Duodenal mucosa (tissue), 2 donors: Measurements from ENCODE around the gene ZNF584.
A peak's percentile ranks its signal among the peaks of the same experiment; 100 is the strongest.

Experiments
- H3K27ac ChIP-seq: one replicate; pipeline ENCODE4 v1.7.0; 2013; ENCODE audit warnings: low read depth, low read length
- H3K27me3 ChIP-seq, 2 donors: one replicate each; pipeline ENCODE4 v1.7.0; 2013; ENCODE audit warnings: low read length in 2 of 2, control low read depth in 1 of 2; ENCODE audit not compliant: insufficient read depth in 2 of 2, control insufficient read depth in 1 of 2
- H3K36me3 ChIP-seq, 2 donors: one replicate each; pipeline ENCODE4 v1.7.0; 2013; ENCODE audit warnings: low read length in 2 of 2, control low read depth in 1 of 2; ENCODE audit not compliant: insufficient read depth in 2 of 2, control insufficient read depth in 1 of 2
- H3K4me1 ChIP-seq, 2 donors: one replicate each; pipeline ENCODE4 v1.7.0; 2013; ENCODE audit warnings: low read length in 2 of 2, control low read depth in 1 of 2; ENCODE audit not compliant: insufficient read depth in 2 of 2, control insufficient read depth in 1 of 2
- H3K4me3 ChIP-seq, 2 donors: one replicate each; pipeline ENCODE4 v1.7.0; 2013; ENCODE audit warnings: low read length in 2 of 2, low read depth in 1 of 2
- H3K9ac ChIP-seq, 2 donors: one replicate each; pipeline ENCODE4 v1.7.0; 2013; ENCODE audit warnings: low read length in 2 of 2, low read depth in 1 of 2
- H3K9me3 ChIP-seq, 2 donors: one replicate each; pipeline ENCODE4 v1.7.0; 2013; ENCODE audit warnings: low read length in 2 of 2, control low read depth in 1 of 2; ENCODE audit not compliant: control insufficient read depth in 1 of 2

Gene ZNF584

GRCh38 chr19:58466089-58466759 lies 57.8 kb downstream of the ZNF584 start:
- Histone ChIP-seq H3K9me3 (no peaks in the 10 kb centered on the region), H3K36me3 (peaks cover 0 to 9% of the 10 kb centered on the region in 2 donors), H3K4me3 (peak overlapping the region; percentile 85 to 88), H3K27ac (no peak overlapping the region), H3K27me3 (no peaks in the 10 kb centered on the region), H3K4me1 (peaks cover 12 to 14% of the 10 kb centered on the region in 2 donors), H3K9ac (peak overlapping the region; percentile 15 to 72)

DNA sequence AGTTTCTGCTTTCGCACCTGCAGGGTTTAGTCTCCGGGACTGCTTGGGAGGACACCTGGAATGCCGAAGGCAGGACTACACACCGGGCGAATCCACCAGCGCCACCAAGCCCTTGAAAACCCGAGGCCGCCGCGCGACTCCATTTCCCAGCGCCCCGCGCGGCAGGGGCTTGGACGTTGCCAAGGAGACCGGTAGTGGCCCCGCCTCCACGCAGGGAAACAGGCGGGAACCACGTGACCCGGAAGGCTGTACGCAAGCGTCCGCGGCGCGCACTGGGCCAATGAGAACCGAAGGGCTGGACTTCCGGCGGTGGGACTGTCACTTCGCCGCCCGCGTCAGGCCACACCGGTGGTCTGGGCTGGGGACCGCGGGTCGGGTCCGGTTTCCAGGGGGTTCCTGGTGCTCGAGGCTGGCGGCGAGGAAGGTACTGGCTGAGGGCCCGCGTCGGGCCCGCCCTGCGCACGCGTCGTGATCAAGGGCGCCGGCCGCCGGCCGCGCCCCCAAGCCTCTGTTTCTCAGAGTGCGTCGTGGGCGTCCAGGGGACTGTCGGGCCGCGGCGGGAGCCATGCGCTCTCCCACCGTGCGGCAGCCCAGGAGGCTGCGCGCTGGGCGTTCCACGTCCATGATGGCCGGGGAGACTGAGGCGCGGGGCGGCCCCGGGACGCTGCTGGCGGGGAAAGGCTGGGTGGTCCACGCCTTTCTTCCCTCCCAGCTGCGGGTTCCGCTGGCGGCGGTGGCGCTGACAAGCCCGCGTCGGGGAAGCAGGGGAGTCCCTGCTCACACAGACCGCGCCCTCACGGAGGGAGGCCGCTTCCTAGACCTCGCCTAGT lies 58.5 kb downstream of the ZNF584 start, which contains the start of gene ZNF324:
Gene ZNF324 (plus strand): TSS at position 321 of the 830 bp plus-strand sequence. CDS start 2,106 bp downstream, outside the sequence.
- Histone ChIP-seq H3K9me3 (no peaks in the 10 kb centered on the region), H3K27me3 (no peaks in the 10 kb centered on the region), H3K36me3 (peaks cover under 1 to 16% of the 10 kb centered on the region in 2 donors)

More for the DNA sequence above, 58.5 kb downstream of the ZNF584 start, which contains the start of gene ZNF324:
- H3K4me1 ChIP-seq, result peaks cover 12 to 14% of the 10 kb centered on the region in 2 donors
- peak within 1 kb of the TSS; percentile 50 for H3K27ac ChIP-seq
- peak within 1 kb of the TSS; percentile 65 to 72 for H3K9ac ChIP-seq
- peak within 1 kb of the TSS; percentile 85 to 88 for H3K4me3 ChIP-seq
